ENCODE measurements around the gene KIAA1671.
A peak's percentile ranks its signal among the peaks of the same experiment; 100 is the strongest.
"Not testable (repeated sequence)": the region's sequence is repeated elsewhere in the genome, so short reads cannot be mapped to it uniquely, and the experiment has no call there.

Gene KIAA1671

DNA sequence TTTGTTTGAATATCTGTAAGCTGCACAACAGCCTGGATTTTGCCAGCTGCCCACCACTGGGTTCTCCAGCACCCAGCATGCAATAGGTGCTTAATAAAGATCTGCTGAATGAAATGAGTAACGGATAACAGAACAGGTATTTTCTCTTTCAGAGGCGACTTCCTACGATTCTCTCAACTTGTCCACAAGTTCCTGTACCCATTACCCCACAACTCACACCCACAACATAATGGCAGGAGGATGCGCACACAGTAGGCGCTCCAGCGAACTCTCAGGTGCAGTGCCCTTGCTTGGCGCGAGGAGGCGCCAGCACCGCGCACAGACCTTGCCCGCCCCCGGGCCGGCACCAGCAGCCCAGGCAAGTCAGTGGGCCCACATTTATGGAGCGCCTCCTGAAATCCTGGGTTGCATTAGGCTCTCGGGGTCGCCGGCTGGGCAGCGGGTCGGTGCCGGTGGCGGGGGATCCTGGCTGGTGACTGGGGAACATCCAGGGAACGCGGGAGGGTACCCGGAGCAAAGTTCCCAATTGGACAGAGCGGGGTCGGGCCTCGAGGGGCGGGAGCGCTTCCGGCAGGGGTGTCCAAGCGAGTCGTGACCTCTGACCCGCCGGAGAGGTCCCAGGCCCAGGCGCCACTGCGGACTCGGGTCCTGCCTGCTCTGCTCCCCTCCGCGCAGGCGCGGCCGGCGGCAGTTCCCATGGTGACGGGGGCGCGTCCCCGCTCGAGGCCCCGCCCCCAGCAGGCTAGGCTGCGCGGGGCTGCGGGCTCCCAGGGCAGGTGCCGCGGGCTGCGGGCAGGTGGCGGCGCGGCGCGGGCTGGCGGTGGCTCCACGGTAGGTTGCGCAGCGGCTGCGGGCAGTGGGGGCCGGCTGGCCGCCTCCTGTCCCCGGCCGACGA lies at the start of gene KIAA1671:
Gene KIAA1671, plus strand, starts transcription at position 775 of the 895 bp plus-strand sequence. CDS start 75,284 bp downstream, outside the sequence.
- peak; percentile 79 for DNase-seq

DNA sequence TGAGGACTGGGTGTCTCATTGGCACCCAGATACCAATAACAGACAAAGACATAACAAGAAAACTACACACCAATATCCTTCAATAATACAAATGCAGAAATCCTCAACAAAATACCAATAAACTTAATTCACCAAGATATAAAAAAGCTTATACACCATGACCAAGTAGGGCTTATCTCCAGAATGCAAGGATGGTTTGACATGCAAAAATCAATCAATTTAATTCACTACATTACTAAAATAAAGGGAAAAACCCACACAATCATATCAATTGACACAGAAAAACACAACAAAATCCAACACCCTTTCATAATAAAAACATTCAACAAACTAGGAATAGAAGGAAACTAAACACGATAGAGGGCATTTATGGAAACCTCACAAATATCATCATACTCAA lies 46.6 kb upstream of the KIAA1671 start:
- DNase-seq = no peak

DNA sequence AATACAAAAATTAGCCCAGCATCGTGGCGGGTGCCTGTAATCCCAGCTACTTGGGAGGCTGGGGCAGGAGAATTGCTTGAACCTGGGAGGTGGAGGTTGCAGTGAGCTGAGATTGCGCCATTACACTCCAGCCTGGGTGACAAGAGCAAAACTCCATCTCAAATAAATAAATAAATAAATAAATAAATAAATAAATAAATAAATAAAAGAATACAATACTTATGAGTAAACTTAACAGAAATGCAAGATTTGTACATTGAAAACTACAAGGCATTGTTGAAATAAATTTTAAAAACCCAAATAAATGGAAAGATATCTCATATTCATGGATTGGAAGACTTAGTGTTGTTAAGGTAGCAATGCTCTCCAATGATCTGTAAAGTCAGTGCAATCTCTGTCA lies 45.4 kb upstream of the KIAA1671 start:
- DNase-seq = not testable (repeated sequence)

DNA sequence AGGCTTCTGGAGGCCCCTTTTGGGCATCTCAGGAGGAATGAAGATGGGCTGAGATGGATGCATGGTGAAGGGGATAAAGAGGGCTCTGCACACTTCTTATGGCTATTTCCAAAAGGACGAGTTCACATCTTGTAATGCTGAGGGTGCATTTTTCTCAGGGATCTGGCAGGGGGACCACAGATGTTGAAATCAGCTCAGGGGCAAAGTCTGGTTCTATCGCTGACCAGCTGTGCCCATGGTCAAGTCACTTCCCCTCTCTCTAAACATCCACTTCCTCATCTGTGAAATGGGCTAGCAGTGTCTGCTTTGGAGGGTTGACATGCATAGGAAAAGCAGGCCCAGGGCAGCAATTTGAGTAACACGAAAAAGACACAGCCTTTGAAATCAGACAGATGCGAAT lies 32.5 kb upstream of the KIAA1671 start:
- no peak for DNase-seq

DNA sequence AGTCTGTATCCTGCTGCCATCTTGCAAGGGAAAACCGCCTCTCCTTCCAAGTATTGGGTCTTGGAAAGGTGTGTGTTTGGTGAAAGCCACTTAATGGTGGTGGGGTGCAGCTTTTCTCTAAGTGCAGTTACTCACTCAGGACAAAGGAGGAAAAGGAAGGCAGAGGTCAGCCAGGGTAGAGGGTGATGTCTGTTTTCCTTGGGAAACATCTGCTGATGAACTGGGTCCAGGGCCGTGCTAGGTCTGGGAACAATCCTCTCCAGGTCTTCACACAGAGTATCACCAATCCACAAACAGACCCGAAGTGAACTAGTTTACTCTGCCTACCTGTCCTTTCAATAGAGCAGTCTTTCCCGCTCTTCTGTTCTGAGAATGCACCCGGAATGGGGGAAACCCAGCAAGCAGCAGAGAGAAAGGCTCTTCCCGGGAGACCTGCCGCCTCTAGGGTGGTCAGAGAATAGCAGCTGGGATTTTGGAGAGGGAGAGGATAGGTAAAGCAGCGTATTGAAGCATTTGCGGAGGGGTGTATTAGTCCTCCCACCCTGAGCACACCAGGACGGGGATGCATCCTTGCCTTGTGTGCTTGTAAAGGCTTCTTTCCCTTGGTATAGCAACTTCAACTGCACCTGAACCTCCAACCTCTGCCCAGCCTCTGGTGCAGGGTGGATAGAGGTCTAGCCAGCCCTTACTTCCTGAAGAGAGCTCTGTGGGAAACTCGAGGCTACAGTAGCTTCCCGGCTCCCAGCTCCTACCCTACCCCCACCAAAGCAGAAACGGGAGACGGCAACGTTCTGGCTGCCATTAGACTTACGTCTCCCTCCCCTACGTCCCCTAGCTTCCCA lies 26.7 kb upstream of the KIAA1671 start:
- DNase-seq = no peak

DNA sequence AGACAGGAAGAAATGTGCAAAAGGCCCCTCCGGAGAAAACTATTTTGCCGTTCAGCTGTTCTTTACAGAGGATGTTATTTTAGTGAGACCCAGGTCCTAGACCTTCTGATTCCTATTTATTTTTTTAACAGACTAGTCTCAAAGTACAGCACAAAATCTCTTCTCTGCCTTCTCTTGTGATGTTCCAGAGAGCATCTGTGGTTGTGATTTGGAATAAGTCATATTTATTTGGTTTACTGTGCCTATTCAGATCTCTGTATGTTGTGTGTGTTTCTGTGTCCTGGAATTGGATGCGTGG lies 26.1 kb upstream of the KIAA1671 start:
- DNase-seq = no peak

DNA sequence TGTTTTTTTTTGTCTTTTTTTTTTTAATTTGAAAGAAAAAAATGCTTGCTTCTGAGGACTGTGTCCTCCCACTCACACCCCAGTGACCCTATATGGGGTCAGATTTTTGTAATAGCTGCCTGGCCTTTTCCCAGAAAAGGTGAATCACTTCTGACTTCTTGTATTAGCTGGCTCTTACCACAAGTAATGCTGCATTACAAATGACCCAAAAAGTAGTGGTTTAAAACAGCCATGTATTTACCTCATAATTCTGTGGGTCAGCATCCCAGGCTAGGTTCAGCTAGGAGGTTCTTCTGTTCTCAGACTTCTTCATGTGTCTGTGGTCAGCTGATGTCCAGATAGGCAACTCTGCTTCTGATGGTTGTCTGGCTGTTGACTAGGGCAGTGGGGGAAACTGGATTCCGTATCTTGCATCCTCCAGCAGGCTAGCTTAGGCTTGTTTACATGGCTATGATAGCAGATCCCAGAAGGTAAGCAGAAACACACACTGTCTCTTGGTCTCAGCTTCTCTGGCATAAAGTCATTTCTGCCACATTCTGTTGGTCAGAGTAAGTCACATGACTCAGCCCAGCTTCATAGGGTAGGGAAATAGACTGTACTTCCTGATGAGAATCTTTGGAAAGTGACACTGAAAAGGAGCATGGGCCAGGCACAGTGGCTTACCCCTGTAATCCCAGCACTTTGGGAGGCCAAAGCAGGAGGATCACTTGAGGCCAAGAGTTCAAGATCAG lies 25.5 kb upstream of the KIAA1671 start:
- no peak for DNase-seq

DNA sequence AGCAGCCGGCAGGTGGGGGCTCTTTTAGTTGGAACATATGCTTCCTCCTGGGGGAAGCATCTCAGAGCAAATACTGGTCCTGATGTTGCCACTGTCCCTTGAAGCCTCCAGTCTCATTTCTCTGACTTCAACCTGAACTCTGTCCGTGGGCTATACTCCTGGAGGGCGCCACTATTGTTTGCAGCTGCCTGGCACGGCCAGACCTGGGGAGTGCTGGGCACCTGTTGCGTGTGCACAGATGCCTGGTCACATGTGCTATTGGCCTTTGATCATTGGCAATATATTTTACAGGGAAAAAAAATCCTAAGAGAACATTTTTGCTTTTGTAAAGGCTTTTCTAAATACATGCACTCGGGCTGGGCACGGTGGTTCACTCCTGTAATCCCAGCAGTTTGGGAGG lies 24.2 kb upstream of the KIAA1671 start:
- no peak for DNase-seq

DNA sequence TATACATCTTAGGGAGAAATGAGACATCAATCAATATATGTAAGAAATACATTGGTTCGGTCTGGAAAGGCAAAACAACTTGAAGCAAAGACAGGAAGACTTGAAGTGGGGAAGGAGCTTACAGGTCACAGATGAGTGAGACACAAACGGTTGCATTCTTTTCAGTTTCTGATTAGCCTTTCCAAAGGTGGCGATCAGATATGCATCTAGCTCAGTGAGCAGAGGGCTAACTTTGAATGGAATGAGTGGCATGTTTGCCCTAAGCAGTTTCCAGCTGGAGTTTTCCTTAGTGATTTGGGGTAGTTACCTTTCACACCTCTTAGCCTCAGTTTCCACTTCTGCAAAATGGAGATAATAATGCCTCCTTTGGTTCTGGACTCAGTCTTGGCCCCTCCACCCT lies 21.8 kb upstream of the KIAA1671 start:
- DNase-seq = no peak

DNA sequence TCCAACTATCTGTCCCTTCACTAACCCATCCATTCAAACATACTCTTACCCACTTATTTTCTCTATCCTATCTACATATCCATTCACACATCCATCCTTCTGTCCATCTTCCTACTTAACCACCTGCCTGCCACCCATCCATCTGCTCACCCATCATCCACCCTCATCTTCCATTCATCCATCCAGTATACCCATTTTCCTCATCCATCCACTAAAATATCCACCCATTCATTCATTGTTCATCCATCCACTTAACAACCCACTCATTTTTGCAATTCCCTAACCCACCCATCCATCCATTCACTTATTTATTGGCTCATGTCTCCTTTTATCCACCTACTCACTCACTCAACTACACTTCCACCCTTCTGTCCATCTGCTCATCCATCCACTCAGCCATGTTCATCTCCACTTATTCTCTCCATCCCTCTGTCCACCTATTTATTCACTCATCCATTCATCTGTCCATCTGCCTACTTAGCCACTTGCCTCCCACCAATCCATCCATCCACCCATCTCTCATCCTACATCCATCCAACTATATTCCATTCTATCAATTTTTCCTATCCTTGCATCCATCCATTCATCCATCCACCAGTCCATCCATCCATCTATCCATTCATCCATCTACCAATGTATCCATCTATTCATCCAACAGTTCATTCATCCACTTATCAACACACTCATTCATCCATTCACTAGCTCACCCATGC lies 16.6 kb upstream of the KIAA1671 start:
- no peak for DNase-seq

DNA sequence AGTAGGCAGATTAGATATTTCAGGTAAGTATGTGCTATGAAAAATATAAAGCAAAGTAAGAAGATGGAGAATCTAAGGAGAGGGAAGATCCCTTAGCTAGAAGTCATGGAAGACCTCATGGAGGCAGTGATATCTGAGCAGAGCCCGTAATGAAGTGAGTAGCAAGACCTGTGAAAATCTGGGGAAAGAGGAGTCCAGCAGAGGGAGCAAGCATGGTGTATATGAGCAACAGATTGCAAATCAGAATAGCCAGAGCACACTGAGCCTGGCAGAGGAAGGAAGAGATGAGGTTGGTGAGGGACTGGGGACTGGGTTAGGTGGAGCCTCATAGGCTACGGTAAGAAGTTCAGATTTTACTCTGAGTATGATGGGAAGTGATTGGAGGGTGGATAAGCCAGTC lies 15.4 kb upstream of the KIAA1671 start:
- peak; percentile 16 for DNase-seq

DNA sequence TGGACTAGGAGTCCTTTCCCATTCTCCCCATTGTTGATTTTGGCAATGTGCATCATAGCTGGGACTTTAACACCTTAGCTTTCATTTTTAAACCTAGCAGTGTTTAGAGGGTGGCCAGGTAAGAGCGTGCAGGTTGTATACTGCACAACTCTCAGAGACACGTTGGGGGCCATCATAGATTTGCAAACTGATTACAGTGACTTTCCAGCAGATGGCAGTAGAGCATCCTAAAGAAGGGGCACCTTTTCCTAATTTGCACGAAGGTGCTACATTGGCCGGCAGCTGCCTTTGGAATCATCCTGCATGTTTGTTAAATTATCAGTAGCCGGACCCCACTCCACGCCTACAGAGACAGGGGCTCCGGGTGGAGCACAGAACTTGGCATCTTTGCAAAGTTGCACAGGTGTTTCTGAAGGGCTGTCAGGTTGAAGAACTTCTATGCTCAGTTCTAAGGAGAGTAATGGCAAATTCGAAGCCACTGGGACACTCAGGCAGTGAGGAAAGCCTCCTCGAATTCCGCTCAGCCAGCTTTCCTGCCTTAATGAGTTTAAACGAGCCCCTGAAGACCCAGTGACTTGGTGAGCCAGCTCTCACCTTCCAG lies 13.7 kb upstream of the KIAA1671 start:
- peak; percentile 50 for DNase-seq

DNA sequence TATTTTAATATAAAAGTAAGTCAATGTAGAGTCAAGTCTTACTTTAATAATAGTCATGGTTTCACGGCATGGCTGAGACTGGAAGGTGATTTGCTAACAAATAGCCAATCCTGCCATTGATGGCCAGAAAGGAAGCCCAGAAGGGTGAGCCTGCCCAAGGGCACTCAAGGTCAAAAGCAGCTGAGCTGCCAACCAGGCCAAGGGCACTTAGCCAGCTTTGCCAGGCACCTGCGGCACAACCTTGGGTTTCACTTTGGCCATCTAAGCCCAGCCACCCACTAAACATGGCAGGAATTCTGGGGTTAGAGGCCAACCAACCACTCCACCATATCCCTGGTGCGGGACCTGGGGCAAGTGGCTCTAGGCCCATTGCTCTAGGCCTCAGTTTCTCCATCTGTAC lies 10.2 kb upstream of the KIAA1671 start:
- no peak for DNase-seq

DNA sequence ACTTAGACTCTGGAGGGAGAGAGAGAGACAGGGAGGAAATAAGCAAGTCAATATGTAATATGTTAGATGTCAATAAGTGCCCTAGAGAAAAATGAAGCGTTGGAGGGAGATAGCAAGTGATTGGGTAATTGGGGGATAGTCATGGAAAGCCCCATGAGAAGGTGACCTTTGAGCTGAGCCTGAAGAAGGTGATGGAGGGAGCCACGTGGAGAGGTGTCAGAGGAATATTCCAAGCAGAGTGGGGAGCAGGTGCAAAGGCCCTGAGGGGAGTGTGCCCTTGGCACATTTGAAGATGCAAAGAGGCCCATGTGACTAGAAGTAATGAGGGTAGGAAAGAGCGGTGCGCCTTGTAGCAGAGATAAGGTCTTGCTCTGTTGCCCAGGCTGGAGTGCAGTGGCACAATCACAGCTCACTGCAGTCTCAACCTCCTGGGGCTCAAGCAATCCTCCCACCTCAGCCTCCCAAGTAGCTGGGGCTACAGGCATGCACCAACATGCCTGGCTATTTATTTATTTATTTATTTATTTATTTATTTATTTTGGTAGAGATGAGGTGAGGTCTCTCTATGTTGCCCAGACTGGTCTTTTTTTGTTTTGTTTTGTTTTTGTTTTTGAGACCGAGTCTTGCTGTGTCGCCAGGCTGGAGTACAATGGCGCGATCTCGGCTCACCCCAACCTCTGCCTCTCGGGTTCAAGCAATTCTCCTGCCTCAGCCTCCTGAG lies 8.1 kb upstream of the KIAA1671 start:
- no peak for DNase-seq

DNA sequence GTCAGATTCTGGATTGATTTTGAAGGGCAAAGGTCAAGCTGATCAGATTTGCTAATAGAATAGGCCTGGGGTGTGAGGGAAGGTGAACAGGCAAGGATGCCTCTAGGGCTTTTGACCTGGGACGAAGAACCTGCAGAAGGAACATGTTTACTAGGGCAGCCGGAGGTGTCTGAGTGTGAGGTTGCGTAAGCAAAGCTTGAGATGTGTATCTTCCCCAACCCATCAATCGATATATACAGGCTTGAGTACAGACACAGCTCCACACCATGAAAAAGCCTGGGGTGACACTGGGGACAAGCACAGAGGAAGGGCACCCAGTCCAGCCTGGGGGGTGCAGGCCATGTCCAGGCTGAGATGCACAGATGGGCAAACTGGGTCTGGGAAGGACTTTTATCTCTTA lies 7.1 kb upstream of the KIAA1671 start:
- no peak for DNase-seq

DNA sequence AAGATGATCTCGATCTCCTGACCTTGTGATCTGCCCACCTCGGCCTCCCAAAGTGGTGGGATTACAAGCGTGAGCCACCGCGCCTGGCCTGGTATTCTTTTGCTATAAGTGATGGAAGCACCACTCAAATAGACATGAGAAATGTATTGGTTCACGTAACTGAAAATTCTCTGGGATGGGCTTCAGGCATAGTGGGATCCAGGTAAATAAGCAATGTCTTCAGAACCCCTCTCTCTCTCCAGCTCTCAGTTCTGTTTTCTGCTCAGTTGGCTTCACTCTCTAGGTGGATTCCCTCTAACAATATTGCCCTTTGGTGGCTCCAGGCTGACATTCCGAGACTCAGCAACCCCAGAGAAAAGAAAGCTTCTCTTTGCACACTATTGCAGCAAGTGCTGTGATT lies 5.1 kb upstream of the KIAA1671 start:
- DNase-seq = no peak

DNA sequence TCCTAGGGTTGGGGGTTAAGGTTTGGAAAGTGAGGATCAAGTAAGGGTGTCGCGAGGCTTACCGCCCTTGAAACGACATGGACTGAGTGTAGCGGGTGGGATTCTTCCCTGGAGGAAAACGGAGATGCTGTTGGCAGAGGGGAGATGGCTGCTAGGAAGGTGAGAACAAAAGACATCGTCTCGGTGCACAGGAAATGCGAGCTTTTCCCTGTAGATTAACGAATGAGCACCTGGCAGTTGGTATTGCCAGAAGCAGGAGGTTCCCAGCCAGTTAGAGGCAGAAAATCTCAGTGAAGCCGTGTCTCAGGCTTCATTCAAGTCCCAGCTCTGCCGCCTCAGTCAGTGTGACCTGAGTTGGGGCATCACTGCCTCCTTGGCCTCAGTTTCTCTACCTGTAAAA lies 4.6 kb upstream of the KIAA1671 start:
- peak; percentile 39 for DNase-seq

DNA sequence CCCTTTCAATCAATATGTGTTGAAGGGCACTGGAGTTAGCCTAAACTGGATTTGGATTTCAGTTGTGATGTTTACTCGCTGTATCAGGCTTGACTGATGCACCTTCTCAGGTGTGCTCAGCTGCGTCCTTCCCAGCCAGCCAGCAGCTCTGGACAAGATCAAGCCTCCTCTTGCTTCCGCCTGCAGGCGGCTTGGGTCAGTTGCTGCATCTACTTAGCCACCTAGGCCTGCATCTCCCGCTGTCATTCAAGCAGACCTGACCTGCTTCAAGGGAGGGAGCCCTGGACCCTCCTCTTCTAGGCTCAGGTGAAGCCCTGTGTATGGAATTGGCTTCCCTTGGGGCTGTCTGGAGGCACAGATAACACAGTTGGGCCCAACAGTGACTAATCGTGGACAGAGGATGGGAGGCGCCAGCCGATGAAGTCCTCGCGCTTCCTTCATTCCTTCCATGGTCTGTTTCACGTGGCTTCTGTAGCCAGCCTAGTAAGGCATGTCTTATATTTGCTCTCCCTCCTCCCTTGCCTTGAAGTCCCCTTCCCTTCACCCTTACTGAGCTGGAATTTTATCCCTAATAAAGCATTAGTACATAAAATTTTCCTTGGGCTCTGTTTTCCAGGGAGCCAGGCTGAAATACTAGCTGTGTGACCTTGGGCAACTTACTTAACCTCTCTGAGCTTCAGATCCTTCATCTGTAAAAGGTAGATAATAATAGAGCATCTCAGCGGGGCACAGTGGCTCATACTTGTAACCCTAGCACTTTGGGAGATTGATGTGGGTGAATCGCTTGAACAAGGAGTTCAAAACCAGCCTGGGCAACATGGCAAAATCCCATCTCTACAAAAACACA lies 3.9 kb upstream of the KIAA1671 start:
- peak; percentile 17 for DNase-seq

DNA sequence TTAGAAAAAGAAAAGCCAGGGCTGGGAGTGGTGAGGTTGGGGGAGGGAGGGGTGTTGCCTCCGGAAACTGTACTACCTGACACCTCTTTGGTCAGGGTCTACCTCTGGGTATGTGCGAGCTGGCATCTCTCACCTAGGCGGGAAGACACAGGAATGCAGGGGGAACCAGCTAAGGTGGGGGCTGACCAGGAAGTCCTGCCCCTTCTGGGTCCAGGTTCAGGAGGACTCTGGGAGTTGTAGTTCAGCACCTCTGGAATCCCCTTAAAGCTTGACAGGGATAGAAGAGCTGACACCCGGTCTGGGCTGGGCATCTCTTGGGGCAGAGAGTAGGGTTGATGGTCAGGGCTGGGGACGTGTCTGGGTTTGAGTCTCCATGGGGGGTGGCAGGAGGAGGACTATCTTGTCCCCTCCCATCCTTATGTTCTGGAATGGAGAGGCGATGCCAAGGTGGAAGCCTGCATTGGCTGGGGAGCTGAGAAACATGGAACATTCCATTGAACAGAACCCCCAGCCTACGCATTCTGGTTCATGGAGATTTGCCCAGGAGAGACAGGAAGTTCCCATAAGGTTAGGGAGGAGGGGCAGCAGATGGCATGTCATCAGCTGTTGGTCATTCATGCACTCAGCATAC lies 2.1 kb upstream of the KIAA1671 start:
- peak; percentile 43 for DNase-seq

DNA sequence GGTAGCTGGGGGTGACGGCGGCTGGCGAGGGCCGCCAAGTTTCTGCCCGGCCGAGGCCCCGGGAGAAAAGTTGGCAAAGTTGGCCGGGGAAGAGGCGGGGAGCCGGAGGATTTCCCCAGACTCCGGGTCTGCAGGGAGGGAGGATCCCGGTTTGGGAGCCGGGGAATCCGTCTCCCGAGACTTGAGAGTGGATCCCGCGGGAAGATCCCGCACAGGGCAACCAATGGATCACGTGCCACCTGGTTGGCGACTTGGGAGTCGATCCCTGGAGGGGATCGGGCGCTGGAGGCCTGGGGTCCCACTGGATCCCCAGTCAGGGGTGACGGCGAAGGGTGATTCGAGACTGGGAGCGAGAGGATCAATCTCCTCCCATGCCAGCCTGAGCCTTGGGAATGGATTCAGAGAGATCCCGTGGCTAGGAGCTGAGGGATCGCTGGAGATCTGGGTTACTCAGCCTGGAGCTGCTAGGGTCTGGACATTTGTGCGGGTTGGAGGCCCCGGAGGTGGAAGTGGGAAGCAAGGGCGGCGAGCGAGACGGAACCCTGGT lies 394 bp downstream of the KIAA1671 start:
- DNase-seq = peak; percentile 43
